ES-I3 (cell line): ENCODE data around the gene NOC2L.

Source experiments
- H3K36me3 ChIP-seq: 2 replicates; pipeline ENCODE4 v1.6.1; 2013; ENCODE audit warnings: mild to moderate bottlenecking, low read length, control low read depth, moderate library complexity; ENCODE audit not compliant: insufficient read depth
- H3K4me1 ChIP-seq: 2 replicates; pipeline ENCODE4 v1.6.1; 2013; ENCODE audit warnings: mild to moderate bottlenecking, control low read depth, low read length; ENCODE audit not compliant: insufficient read depth
- H3K9ac ChIP-seq: 2 replicates; pipeline ENCODE4 v1.6.1; 2013; ENCODE audit warnings: low read depth, mild to moderate bottlenecking, low read length, moderate library complexity
- H3K9me3 ChIP-seq: 2 replicates; pipeline ENCODE4 v1.6.1; 2013; ENCODE audit warnings: mild to moderate bottlenecking, low read length, moderate library complexity; ENCODE audit not compliant: control insufficient read depth, insufficient read depth

The NOC2L gene

DNA sequence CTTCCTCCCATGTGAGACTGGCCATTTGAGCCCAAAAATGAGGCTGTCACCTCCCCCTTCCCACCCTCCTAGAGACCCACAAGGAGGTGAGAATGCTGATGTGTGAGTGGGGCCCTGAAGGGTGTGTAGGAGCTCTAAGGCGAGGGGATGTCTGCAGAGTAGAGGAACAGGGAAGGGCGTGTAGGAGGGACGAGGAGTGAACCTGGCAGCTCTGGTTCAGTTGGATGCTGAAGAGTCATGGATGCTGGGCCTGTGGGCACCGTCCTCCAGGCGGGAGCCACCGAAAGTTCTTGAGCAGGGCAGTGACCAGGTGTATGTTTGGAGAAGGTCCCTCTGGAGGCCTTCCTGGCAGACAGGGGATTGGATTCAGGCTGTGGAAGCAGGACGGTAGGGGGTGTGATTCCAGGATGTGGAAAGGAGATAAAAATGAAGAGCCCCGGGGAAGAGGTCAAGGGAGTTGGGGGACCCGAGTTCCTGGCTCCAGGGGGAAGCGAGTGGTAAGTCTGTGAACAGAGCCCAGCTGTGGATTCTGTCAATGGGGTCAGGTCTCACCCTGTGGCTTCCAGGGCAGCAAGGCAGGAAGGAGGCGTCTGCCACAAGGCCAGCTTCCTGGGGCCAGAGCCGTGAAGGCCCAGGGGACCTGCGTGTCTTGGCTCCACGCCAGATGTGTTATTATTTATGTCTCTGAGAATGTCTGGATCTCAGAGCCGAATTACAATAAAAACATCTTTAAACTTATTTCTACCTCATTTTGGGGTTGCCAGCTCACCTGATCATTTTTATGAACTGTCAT lies 27.5 kb downstream of the NOC2L start:
- Histone ChIP-seq H3K9me3 (no peaks in the 10 kb centered on the region), H3K36me3 (no peaks in the 10 kb centered on the region), H3K9ac (no peak overlapping the region), H3K4me1 (peaks cover 8% of the 10 kb centered on the region; the same call in 1 of the 2 replicates)

GRCh38 chr1:930633-931138 lies 28.4 kb downstream of the NOC2L start:
- Histone ChIP-seq H3K9ac (no peak overlapping the region), H3K4me1 (peaks cover 8% of the 10 kb centered on the region; the same call in 1 of the 2 replicates), H3K9me3 (no peaks in the 10 kb centered on the region), H3K36me3 (no peaks in the 10 kb centered on the region)

DNA sequence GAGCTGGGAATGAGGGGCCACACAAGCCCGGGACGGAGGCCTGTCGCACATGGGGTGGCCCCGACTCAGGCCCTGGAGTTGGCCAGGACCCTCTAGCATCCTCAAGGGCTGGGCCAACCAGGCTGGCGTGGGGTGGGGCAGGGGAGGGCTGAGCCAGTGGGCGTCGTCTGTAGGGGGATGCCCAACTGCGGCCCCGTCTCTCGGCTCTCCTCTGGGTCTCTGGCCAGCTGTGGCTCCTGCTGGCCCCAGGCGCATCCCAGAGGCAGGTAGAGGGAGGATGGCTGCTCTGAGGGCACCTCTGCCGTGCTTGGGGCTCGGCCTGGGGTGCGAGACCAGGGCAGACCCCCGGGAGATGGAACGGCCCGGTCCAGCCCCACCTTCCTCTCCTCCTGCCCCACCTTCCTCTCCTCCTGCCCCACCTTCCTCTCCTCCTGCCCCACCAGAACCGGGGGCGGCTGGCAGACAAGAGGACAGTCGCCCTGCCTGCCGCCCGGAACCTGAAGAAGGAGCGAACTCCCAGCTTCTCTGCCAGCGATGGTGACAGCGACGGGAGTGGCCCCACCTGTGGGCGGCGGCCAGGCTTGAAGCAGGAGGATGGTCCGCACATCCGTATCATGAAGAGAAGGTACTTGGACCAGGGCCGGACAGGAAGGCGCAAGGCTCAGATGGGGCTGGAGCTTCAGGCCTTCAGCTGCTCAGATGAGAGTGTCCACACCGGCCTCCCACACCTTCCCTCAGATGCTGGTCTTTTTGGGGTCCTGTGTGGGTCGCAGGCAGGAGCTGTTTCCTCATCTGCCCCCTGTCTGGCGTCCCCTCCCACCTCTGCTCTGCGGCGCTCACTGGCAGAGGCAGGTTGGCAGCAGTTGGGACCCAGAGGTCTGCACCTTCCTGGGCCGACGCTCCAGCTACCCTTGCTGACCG lies 29.1 kb downstream of the NOC2L start:
- Histone ChIP-seq H3K4me1 (peaks cover 1% of the 10 kb centered on the region; the same call in 1 of the 2 replicates), H3K9me3 (no peaks in the 10 kb centered on the region), H3K9ac (no peak overlapping the region), H3K36me3 (no peaks in the 10 kb centered on the region)

GRCh38 chr1:928825-929661 lies 30.0 kb downstream of the NOC2L start:
- Histone ChIP-seq H3K4me1 (no peaks in the 10 kb centered on the region), H3K9ac (no peak overlapping the region), H3K9me3 (no peaks in the 10 kb centered on the region), H3K36me3 (no peaks in the 10 kb centered on the region)

- Histone ChIP-seq H3K4me1 (no peaks in the 10 kb centered on the region), H3K36me3 (no peaks in the 10 kb centered on the region), H3K9me3 (no peaks in the 10 kb centered on the region), H3K9ac (no peak overlapping the region)
Measured at GRCh38 chr1:927748-928147, 31.3 kb downstream of the NOC2L start.

DNA sequence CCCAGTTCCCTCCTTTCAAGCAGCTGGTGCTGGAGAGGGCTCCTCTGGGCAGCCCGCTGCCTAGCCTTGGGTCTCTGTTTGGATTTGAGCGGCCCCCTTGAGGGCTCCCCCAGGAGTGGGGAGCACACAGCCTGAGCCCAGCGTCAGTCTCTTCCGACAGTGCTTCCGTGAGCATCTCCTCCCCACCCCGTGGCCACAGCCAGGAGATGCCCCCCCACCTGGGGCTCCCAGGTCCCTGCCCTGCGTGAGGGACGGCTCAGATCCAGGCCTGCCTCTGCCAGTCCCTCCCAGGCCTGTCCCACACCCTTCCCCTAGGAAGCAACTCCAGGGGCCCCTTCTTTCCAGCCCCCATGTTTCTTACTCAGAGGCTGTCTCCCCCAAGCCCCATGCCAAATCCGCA lies 31.8 kb downstream of the NOC2L start:
- Histone ChIP-seq H3K9me3 (no peaks in the 10 kb centered on the region), H3K36me3 (no peaks in the 10 kb centered on the region), H3K4me1 (no peaks in the 10 kb centered on the region), H3K9ac (no peak overlapping the region)

- Histone ChIP-seq H3K9ac (peak overlapping the region; percentile 25; the same call in 1 of the 2 replicates), H3K4me1 (peaks cover 4% of the 10 kb centered on the region; the same call in 1 of the 2 replicates), H3K9me3 (no peaks in the 10 kb centered on the region), H3K36me3 (no peaks in the 10 kb centered on the region)
Measured at GRCh38 chr1:925561-926421, 33.3 kb downstream of the NOC2L start.

GRCh38 chr1:924656-925560 lies 34.1 kb downstream of the NOC2L start:
- H3K9ac ChIP-seq, result peak overlapping the region; percentile 39; the same call in 1 of the 2 replicates
- peaks cover 10% of the 10 kb centered on the region; the same call in 1 of the 2 replicates for H3K4me1 ChIP-seq
- H3K9me3 ChIP-seq, result no peaks in the 10 kb centered on the region
- no peaks in the 10 kb centered on the region; the same call in 1 of the 2 replicates for H3K36me3 ChIP-seq

DNA sequence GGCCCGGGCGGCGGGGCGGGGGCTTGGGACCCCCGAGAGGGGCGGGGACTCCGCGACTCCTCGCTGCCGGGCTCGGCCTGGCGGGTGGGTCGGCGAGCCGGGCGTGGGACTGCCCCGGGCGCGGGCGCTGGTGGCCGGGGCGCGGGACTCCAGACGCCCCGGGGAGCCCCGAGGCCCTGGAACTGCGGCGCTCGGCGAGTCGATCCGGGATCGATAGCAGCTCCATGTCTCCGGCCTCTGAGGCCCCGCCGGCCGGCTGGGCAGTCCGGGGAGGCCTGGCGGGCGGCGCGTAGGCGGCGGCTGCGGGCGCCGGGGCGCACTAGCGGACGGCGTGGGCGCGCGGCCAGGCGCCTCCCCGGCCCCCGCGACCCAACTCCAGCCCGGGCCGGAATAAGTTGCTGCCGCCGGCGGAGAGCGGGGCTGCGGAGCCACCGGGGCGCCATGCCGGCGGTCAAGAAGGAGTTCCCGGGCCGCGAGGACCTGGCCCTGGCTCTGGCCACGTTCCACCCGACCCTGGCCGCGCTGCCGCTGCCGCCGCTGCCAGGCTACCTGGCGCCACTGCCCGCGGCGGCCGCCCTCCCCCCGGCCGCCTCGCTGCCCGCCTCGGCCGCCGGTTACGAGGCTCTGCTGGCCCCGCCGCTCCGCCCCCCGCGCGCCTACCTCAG lies 34.9 kb downstream of the NOC2L start:
- peaks cover 10% of the 10 kb centered on the region; the same call in 1 of the 2 replicates for H3K4me1 ChIP-seq
- no peaks in the 10 kb centered on the region; the same call in 1 of the 2 replicates for H3K36me3 ChIP-seq
- peak overlapping the region; percentile 39; the same call in 1 of the 2 replicates for H3K9ac ChIP-seq
- no peaks in the 10 kb centered on the region for H3K9me3 ChIP-seq

GRCh38 chr1:923131-923990 lies 35.7 kb downstream of the NOC2L start, which contains the start of gene SAMD11:
TSS of gene SAMD11 (plus strand) at chr1:923923. CDS start at chr1:924432, 509 bp downstream.
- H3K9ac ChIP-seq, result peak within 1 kb of the TSS; percentile 39; the same call in 1 of the 2 replicates
- H3K4me1 ChIP-seq, result peaks cover 10% of the 10 kb centered on the region; the same call in 1 of the 2 replicates
- H3K9me3 ChIP-seq, result no peaks in the 10 kb centered on the region
- no peaks in the 10 kb centered on the region; the same call in 1 of the 2 replicates for H3K36me3 ChIP-seq
